Measurements from ENCODE around the gene NBEAL2.

The NBEAL2 gene

GRCh38 chr3:47006145-47006651 is 26.7 kb downstream of the NBEAL2 start:
- no peak for TF ChIP-seq CTCF (conservative IDR thresholded peaks at IDR 0.05; ENCODE audit: low read depth, low read length)
- no peaks in the 10 kb centered on the region for H3K79me2 ChIP-seq (ENCODE audit: insufficient read depth, low read depth)
- no peak overlapping the region for H3K9ac ChIP-seq
- H3K27me3 ChIP-seq (ENCODE audit: insufficient read depth, low read depth), result no peaks in the 10 kb centered on the region
- H3K4me1 ChIP-seq (ENCODE audit: low read depth, poor library complexity, severe bottlenecking), result no peaks in the 10 kb centered on the region
- H2AFZ ChIP-seq (ENCODE audit: low read depth), result no peak overlapping the region
- no peaks in the 10 kb centered on the region for H4K20me1 ChIP-seq (ENCODE audit: insufficient read depth)
- no peaks in the 10 kb centered on the region for H3K36me3 ChIP-seq (ENCODE audit: insufficient read depth)
- no peak overlapping the region for H3K27ac ChIP-seq
- no peak overlapping the region for H3K4me3 ChIP-seq (IDR thresholded peaks at IDR 0.05; ENCODE audit: insufficient read depth, low read depth, low read length)
- H3K4me2 ChIP-seq, result no peak overlapping the region

GRCh38 chr3:47007001-47007400 is 27.5 kb downstream of the NBEAL2 start:
- Histone ChIP-seq H3K4me1 (ENCODE audit: low read depth, poor library complexity, severe bottlenecking) (no peaks in the 10 kb centered on the region), H4K20me1 (ENCODE audit: insufficient read depth) (no peaks in the 10 kb centered on the region), H3K9ac (no peak overlapping the region), H3K27me3 (ENCODE audit: insufficient read depth, low read depth) (no peaks in the 10 kb centered on the region), H3K79me2 (ENCODE audit: insufficient read depth, low read depth) (no peaks in the 10 kb centered on the region), H3K4me3 (IDR thresholded peaks at IDR 0.05; ENCODE audit: insufficient read depth, low read depth, low read length) (no peak overlapping the region), H2AFZ (ENCODE audit: low read depth) (no peak overlapping the region), H3K27ac (no peak overlapping the region), H3K4me2 (no peak overlapping the region), H3K36me3 (ENCODE audit: insufficient read depth) (no peaks in the 10 kb centered on the region)
- no peak for TF ChIP-seq CTCF (conservative IDR thresholded peaks at IDR 0.05; ENCODE audit: low read depth, low read length)

DNA sequence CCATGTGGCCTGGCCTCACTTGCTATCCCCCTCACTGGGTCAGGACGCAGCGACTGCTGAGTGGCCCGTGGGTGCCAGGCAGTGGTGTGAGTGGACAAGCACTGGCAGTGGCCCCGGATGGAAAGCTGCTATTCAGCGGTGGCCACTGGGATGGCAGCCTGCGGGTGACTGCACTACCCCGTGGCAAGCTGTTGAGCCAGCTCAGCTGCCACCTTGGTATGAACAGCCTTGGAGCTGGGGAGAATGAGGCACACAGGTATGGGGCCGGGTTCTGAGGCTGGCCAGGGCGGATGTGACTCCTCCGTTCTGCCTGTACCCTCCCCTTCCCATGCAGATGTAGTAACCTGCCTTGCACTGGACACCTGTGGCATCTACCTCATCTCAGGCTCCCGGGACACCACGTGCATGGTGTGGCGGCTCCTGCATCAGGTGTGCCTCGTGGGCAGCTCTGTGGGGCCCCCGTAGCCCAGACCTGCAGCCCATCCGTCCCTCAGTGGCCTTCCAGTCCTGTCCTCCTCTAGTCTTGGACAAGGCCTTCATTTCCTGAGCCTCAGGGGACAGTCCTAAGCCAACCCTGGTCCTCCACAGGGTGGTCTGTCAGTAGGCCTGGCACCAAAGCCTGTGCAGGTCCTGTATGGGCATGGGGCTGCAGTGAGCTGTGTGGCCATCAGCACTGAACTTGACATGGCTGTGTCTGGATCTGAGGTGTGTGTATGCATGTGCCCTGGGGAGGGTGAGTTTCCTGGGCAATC is 28.2 kb downstream of the NBEAL2 start:
- Histone ChIP-seq H3K4me2 (no peak overlapping the region), H3K27ac (no peak overlapping the region), H3K36me3 (ENCODE audit: insufficient read depth) (no peaks in the 10 kb centered on the region), H3K4me3 (IDR thresholded peaks at IDR 0.05; ENCODE audit: insufficient read depth, low read depth, low read length) (no peak overlapping the region), H4K20me1 (ENCODE audit: insufficient read depth) (no peaks in the 10 kb centered on the region), H3K9ac (no peak overlapping the region), H3K79me2 (ENCODE audit: insufficient read depth, low read depth) (no peaks in the 10 kb centered on the region), H2AFZ (ENCODE audit: low read depth) (no peak overlapping the region), H3K27me3 (ENCODE audit: insufficient read depth, low read depth) (no peaks in the 10 kb centered on the region), H3K4me1 (ENCODE audit: low read depth, poor library complexity, severe bottlenecking) (no peaks in the 10 kb centered on the region)
- TF ChIP-seq CTCF (conservative IDR thresholded peaks at IDR 0.05; ENCODE audit: low read depth, low read length), result no peak

DNA sequence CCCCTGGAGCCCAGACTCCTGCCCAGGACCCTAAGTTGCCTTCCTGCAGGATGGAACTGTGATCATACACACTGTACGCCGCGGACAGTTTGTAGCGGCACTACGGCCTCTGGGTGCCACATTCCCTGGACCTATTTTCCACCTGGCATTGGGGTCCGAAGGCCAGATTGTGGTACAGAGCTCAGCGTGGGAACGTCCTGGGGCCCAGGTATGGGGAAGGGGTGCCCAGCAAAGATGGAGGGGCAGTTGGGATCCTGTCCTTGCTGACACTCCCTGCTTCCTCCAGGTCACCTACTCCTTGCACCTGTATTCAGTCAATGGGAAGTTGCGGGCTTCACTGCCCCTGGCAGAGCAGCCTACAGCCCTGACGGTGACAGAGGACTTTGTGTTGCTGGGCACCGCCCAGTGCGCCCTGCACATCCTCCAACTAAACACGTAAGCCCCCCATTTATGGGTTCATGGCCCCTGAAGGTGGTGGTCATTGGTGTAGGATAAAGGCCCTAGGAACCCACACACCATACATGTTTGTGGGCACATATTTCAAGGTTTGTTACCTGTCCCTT is 28.8 kb downstream of the NBEAL2 start:
- Histone ChIP-seq H4K20me1 (ENCODE audit: insufficient read depth) (no peaks in the 10 kb centered on the region), H3K27me3 (ENCODE audit: insufficient read depth, low read depth) (no peaks in the 10 kb centered on the region), H3K36me3 (ENCODE audit: insufficient read depth) (no peaks in the 10 kb centered on the region), H3K4me1 (ENCODE audit: low read depth, poor library complexity, severe bottlenecking) (no peaks in the 10 kb centered on the region), H3K4me2 (no peak overlapping the region), H3K79me2 (ENCODE audit: insufficient read depth, low read depth) (no peaks in the 10 kb centered on the region), H3K9ac (no peak overlapping the region), H2AFZ (ENCODE audit: low read depth) (no peak overlapping the region), H3K27ac (no peak overlapping the region), H3K4me3 (IDR thresholded peaks at IDR 0.05; ENCODE audit: insufficient read depth, low read depth, low read length) (no peak overlapping the region)
- no peak for TF ChIP-seq CTCF (conservative IDR thresholded peaks at IDR 0.05; ENCODE audit: low read depth, low read length)

Data from KMS-11 (cell line).